ENCODE data around the gene PRKCQ.

- TF ChIP-seq EZH2phosphoT487 (IDR thresholded peaks at IDR 0.05; ENCODE audit: borderline replicate concordance, low read depth, low read length), result no peak
- TF ChIP-seq CTCF (conservative IDR thresholded peaks at IDR 0.05; ENCODE audit: low read length), result no peak
These were observed 133.4 kb downstream of the PRKCQ start for GRCh38 chr10:6446711-6447110.

All from OCI-LY7 (cell line).